Esophagus mucosa (tissue), 1 donor: ENCODE results near the gene SMG6. TPM values are rescaled to one million over a fixed set of nuclear protein-coding genes. Genes with fewer than 3 reads are reported as not detected.
"Not testable (repeated sequence)": the region's sequence is repeated elsewhere in the genome, so short reads cannot be mapped to it uniquely, and the experiment has no call there.

ENCODE experiments used
- ATAC-seq: fragments of 200-7000 bp; cut with Tn5 transposase; one replicate; pipeline ENCODE4 v1.9.1; 2020
- total RNA-seq: library from RNA; stranded (reverse); gene quantifications from one replicate; pipeline ENCODE4 v1.2.4, GENCODE V29; 2023
- donor health status: DM: yes; HTN: yes; CAD: no.

SMG6 gene
- total RNA-seq, 1 donor from 2014 or later, result 19.5 TPM

GRCh38 chr17:2302778-2303203, 794 bp downstream of the SMG6 start:
- ATAC-seq, result peak; percentile 3

- ATAC-seq, result no peak
Measured at GRCh38 chr17:2299756-2300155, 3.8 kb downstream of the SMG6 start.

- ATAC-seq, result no peak
Measured at GRCh38 chr17:2299136-2299535, 4.4 kb downstream of the SMG6 start.

GRCh38 chr17:2297023-2297422, 6.6 kb downstream of the SMG6 start:
- peak; percentile 74 for ATAC-seq

- peak; percentile 65 for ATAC-seq
Measured at GRCh38 chr17:2295575-2295974, 8.0 kb downstream of the SMG6 start.

- no peak for ATAC-seq
Measured at GRCh38 chr17:2292100-2292499, 11.5 kb downstream of the SMG6 start.

GRCh38 chr17:2289878-2290478, 13.6 kb downstream of the SMG6 start:
- no peak for ATAC-seq

GRCh38 chr17:2283302-2283701, 20.3 kb downstream of the SMG6 start:
- ATAC-seq, result peak; percentile 14

GRCh38 chr17:2282297-2282873, 21.2 kb downstream of the SMG6 start:
- peak; percentile 52 for ATAC-seq

GRCh38 chr17:2279707-2280106, 23.9 kb downstream of the SMG6 start:
- peak; percentile 53 for ATAC-seq

GRCh38 chr17:2277429-2278170, 26.0 kb downstream of the SMG6 start:
- ATAC-seq, result no peak

- ATAC-seq, result no peak
Measured at GRCh38 chr17:2275722-2276121, 27.9 kb downstream of the SMG6 start.

GRCh38 chr17:2274414-2274813, 29.2 kb downstream of the SMG6 start:
- no peak for ATAC-seq

- ATAC-seq, result no peak
Measured at GRCh38 chr17:2271985-2272702, 31.4 kb downstream of the SMG6 start.

GRCh38 chr17:2267354-2267753, 36.2 kb downstream of the SMG6 start:
- no peak for ATAC-seq

- no peak for ATAC-seq
Measured at GRCh38 chr17:2266865-2267228, 36.7 kb downstream of the SMG6 start.

GRCh38 chr17:2266045-2266864, 37.3 kb downstream of the SMG6 start:
- peak; percentile 42 for ATAC-seq

- not testable (repeated sequence) for ATAC-seq
Measured at GRCh38 chr17:2265166-2265565, 38.4 kb downstream of the SMG6 start.

- no peak for ATAC-seq
Measured at GRCh38 chr17:2264067-2264860, 39.3 kb downstream of the SMG6 start.

GRCh38 chr17:2263183-2264066, 40.2 kb downstream of the SMG6 start:
- ATAC-seq, result no peak
